Measurements from ENCODE around the gene KIAA0319L.
A peak's percentile ranks its signal among the peaks of the same experiment; 100 is the strongest.

KIAA0319L gene

GRCh38 chr1:35449334-35450008 is 107.7 kb downstream of the KIAA0319L start:
- Histone ChIP-seq H3K27ac (peak overlapping the region; percentile 86), H3K36me3 (no peaks in the 10 kb centered on the region), H3K9me3 (no peaks in the 10 kb centered on the region), H3K4me1 (ENCODE audit: control insufficient read depth in 1 of 2, insufficient read depth in 1 of 2, low read depth in 1 of 2, low read length in 1 of 2) (peaks cover 99 to 100% of the 10 kb centered on the region in 2 experiments), H3K4me3 (ENCODE audit: low read depth in 1 of 2, low read length in 1 of 2) (no peak overlapping the region), H3K27me3 (no peaks in the 10 kb centered on the region)
- TF ChIP-seq, protein P1, sequence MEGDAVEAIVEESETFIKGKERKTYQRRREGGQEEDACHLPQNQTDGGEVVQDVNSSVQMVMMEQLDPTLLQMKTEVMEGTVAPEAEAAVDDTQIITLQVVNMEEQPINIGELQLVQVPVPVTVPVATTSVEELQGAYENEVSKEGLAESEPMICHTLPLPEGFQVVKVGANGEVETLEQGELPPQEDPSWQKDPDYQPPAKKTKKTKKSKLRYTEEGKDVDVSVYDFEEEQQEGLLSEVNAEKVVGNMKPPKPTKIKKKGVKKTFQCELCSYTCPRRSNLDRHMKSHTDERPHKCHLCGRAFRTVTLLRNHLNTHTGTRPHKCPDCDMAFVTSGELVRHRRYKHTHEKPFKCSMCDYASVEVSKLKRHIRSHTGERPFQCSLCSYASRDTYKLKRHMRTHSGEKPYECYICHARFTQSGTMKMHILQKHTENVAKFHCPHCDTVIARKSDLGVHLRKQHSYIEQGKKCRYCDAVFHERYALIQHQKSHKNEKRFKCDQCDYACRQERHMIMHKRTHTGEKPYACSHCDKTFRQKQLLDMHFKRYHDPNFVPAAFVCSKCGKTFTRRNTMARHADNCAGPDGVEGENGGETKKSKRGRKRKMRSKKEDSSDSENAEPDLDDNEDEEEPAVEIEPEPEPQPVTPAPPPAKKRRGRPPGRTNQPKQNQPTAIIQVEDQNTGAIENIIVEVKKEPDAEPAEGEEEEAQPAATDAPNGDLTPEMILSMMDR (IDR thresholded peaks at IDR 0.05) = no peak

GRCh38 chr1:35448344-35448801 is 108.8 kb downstream of the KIAA0319L start:
- Histone ChIP-seq H3K36me3 (peaks cover under 1% of the 10 kb centered on the region), H3K27ac (peak overlapping the region; percentile 86), H3K4me1 (ENCODE audit: control insufficient read depth in 1 of 2, insufficient read depth in 1 of 2, low read depth in 1 of 2, low read length in 1 of 2) (peaks cover 99% of the 10 kb centered on the region in 2 experiments), H3K27me3 (no peaks in the 10 kb centered on the region), H3K4me3 (ENCODE audit: low read depth in 1 of 2, low read length in 1 of 2) (peak overlapping the region; percentile 50 to 68), H3K9me3 (no peaks in the 10 kb centered on the region)
- TF ChIP-seq, protein P1 (IDR thresholded peaks at IDR 0.05) = no peak

- Histone ChIP-seq H3K36me3 (peaks cover 11% of the 10 kb centered on the region), H3K4me3 (ENCODE audit: low read depth in 1 of 2, low read length in 1 of 2) (peak overlapping the region; percentile 50 to 68), H3K9me3 (no peaks in the 10 kb centered on the region), H3K27ac (peak overlapping the region; percentile 86), H3K4me1 (ENCODE audit: control insufficient read depth in 1 of 2, insufficient read depth in 1 of 2, low read depth in 1 of 2, low read length in 1 of 2) (peaks cover 98 to 99% of the 10 kb centered on the region in 2 experiments), H3K27me3 (no peaks in the 10 kb centered on the region)
- TF ChIP-seq, protein P1 (IDR thresholded peaks at IDR 0.05) = no peak
Observed at GRCh38 chr1:35447278-35447677, 109.9 kb downstream of the KIAA0319L start.

- H3K36me3 ChIP-seq = peaks cover 39% of the 10 kb centered on the region
- H3K9me3 ChIP-seq = no peaks in the 10 kb centered on the region
- TF ChIP-seq, protein P1 (IDR thresholded peaks at IDR 0.05) = no peak
- H3K27ac ChIP-seq = peak overlapping the region; percentile 86
- H3K4me1 ChIP-seq (ENCODE audit: control insufficient read depth in 1 of 2, insufficient read depth in 1 of 2, low read depth in 1 of 2, low read length in 1 of 2) = peaks cover 78 to 85% of the 10 kb centered on the region in 2 experiments
- H3K4me3 ChIP-seq (ENCODE audit: low read depth in 1 of 2, low read length in 1 of 2) = peak overlapping the region; percentile 50 to 68
- H3K27me3 ChIP-seq = no peaks in the 10 kb centered on the region
Observed at GRCh38 chr1:35444519-35444774, 112.8 kb downstream of the KIAA0319L start.

DNA sequence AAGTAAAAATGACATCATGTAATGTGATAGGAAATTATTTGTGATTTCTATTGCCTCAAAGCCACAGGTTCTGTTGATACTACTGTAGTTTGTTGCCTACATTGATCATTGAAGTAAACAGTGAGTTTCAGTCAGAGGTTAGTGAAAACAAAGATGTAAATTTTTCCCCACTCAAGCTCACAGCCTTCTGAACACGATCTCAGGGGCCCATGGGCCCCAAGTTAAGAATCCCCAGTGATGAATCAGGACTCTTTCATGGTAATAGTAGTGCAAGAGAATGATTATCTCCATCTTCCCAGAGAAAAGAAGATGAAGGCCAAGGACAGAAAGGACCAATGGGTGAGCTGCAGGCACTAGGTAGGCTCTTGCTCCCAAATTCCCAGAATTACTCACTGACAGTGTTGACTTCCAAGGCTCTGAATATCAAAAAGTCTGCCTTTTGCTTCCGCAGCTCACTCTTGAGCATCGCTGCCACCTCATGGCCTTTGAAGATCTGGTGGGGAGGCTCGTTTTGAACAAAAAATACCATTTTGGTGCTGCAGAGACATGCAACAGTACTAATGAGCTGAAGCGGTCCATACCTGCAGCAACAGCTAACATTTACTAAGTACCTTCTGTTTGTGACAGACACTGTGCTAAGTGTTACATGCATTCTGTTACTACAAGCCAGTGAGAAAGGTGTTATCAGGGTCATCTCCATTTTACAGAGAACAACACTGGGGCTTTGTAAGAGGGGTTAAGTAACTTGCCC is 113.3 kb downstream of the KIAA0319L start:
- H3K36me3 ChIP-seq = peaks cover 44% of the 10 kb centered on the region
- H3K9me3 ChIP-seq = no peaks in the 10 kb centered on the region
- peak overlapping the region; percentile 86 for H3K27ac ChIP-seq
- peak overlapping the region; percentile 50 to 68 for H3K4me3 ChIP-seq (ENCODE audit: low read depth in 1 of 2, low read length in 1 of 2)
- H3K4me1 ChIP-seq (ENCODE audit: control insufficient read depth in 1 of 2, insufficient read depth in 1 of 2, low read depth in 1 of 2, low read length in 1 of 2) = peaks cover 73 to 80% of the 10 kb centered on the region in 2 experiments
- no peaks in the 10 kb centered on the region for H3K27me3 ChIP-seq
- TF ChIP-seq, protein P1 (IDR thresholded peaks at IDR 0.05) = no peak

Measured in neutrophil (primary cell).